GM13976 (cell line): ENCODE measurements around the gene KRT222.

Experiments used
- DNase-seq: peaks from one replicate; pipeline ENCODE4 v3.0.0; 2012; ENCODE audit warnings: low spot score
- CTCF ChIP-seq: IDR thresholded peaks from 2 replicates; pipeline ENCODE4 v1.5.1; 2012; ENCODE audit warnings: borderline replicate concordance, mild to moderate bottlenecking; ENCODE audit not compliant: insufficient read depth; ENCODE audit errors: extremely low read depth, missing control alignments, control extremely low read depth
- in situ Hi-C: fragments of 300-500 bp; cut with MboI; formaldehyde crosslinking; loops from one replicate; pipeline ENCODE4 v1.12.0; 2022; ENCODE audit warnings: low sequenced_read_pairs, mixed read lengths, inconsistent platforms; ENCODE audit not compliant: unreplicated experiment

KRT222 gene

GRCh38 chr17:40606548-40607353 is 58.2 kb downstream of the KRT222 start:
- no peak for TF ChIP-seq CTCF
- in situ Hi-C loops = no loop called here

GRCh38 chr17:40605306-40605705 is 59.7 kb downstream of the KRT222 start:
- no peak for DNase-seq
- in situ Hi-C loops = no loop called here
- TF ChIP-seq CTCF = no peak

More at GRCh38 chr17:40606548-40607353, 58.2 kb downstream of the KRT222 start:
- DNase-seq = no peak
